ENCODE measurements around the gene CASZ1. TPM values are rescaled to one million over a fixed set of nuclear protein-coding genes. Genes with fewer than 3 reads are reported as not detected.

The CASZ1 gene
- polyA plus RNA-seq, 4 donors, result 13.5 to 23.0 (median 14.5) TPM

DNA sequence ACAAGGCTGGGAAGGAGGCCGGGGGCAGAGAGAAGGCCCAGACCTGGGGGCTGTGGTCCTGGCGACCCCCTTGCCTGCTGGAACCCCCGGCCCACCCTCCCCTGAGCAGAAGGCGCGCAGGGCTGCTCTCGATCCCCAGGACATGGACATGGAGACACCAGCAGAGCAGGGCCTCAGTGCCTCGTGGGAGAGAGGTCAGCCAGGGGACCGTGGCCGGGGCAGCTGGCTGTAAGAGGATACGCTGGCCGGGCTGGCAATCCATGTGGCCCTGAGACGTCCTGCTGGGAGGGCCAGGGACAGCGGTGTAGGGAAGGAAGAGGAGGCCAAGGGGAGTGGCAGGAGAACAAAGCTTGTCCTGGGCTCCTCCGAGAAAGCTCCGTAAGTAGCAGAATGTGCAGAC is 132.2 kb downstream of the CASZ1 start:
- no peak for DNase-seq
- peak overlapping the region in 1 of 3 donors; percentile 38 for H3K27ac ChIP-seq (ENCODE audit: low read depth in 1 of 3, low read length in 2 of 3)
- H3K4me1 ChIP-seq (ENCODE audit: control insufficient read depth in 3 of 3, insufficient read depth in 2 of 3, low read depth in 1 of 3, low read length in 2 of 3), result peaks cover 0 to 33% (median 0%) of the 10 kb centered on the region in 3 donors
- WGBS, 3 donors, result 71 to 89% (median 85%) methylated on average over 15 of the region's 15 CpGs
- H3K9me3 ChIP-seq (ENCODE audit: control insufficient read depth in 2 of 2, insufficient read depth in 1 of 2, low read depth in 1 of 2, low read length in 1 of 2), result no peaks in the 10 kb centered on the region
- no peak for FAIRE-seq
- peaks cover 2 to 80% (median 22%) of the 10 kb centered on the region in 3 donors for H3K36me3 ChIP-seq (ENCODE audit: control insufficient read depth in 3 of 3, insufficient read depth in 2 of 3, low read depth in 1 of 3, low read length in 3 of 3)
- no peak overlapping the region for H3K4me3 ChIP-seq (ENCODE audit: low read depth in 1 of 3, low read length in 3 of 3)
- H3K27me3 ChIP-seq (ENCODE audit: control insufficient read depth in 3 of 3, insufficient read depth in 3 of 3, low read length in 3 of 3), result no peaks in the 10 kb centered on the region

DNA sequence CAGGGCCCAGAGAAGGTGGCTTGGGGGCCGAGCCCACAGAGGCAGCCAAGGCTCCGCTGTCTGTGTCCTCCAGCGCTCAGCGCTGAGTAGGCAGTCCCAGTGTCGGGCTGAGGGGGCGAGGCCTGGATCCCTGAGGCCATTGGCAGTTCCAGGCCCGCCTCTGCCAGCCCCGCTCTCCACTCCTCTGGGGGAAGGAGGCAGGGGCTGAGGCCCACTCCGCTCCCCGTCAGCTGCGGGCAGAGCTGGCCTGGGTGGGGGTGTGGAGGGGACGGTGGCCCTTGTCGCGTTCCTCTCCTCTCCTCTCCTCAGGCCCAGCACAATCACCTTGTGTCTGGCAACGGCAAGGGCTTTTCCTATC is 132.8 kb downstream of the CASZ1 start:
- Histone ChIP-seq H3K36me3 (ENCODE audit: control insufficient read depth in 3 of 3, insufficient read depth in 2 of 3, low read depth in 1 of 3, low read length in 3 of 3) (peaks cover 2 to 80% (median 22%) of the 10 kb centered on the region in 3 donors), H3K27me3 (ENCODE audit: control insufficient read depth in 3 of 3, insufficient read depth in 3 of 3, low read length in 3 of 3) (no peaks in the 10 kb centered on the region), H3K4me1 (ENCODE audit: control insufficient read depth in 3 of 3, insufficient read depth in 2 of 3, low read depth in 1 of 3, low read length in 2 of 3) (peaks cover 0 to 29% (median 0%) of the 10 kb centered on the region in 3 donors), H3K27ac (ENCODE audit: low read depth in 1 of 3, low read length in 2 of 3) (peak overlapping the region in 1 of 3 donors; percentile 38), H3K9me3 (ENCODE audit: control insufficient read depth in 2 of 2, insufficient read depth in 1 of 2, low read depth in 1 of 2, low read length in 1 of 2) (no peaks in the 10 kb centered on the region), H3K4me3 (ENCODE audit: low read depth in 1 of 3, low read length in 3 of 3) (no peak overlapping the region)
- WGBS, 3 donors, result 60 to 86% (median 67%) methylated on average over 13 to 15 of the region's 15 CpGs
- no peak for FAIRE-seq
- DNase-seq, result peak in 1 of 2 donors; percentile 69

DNA sequence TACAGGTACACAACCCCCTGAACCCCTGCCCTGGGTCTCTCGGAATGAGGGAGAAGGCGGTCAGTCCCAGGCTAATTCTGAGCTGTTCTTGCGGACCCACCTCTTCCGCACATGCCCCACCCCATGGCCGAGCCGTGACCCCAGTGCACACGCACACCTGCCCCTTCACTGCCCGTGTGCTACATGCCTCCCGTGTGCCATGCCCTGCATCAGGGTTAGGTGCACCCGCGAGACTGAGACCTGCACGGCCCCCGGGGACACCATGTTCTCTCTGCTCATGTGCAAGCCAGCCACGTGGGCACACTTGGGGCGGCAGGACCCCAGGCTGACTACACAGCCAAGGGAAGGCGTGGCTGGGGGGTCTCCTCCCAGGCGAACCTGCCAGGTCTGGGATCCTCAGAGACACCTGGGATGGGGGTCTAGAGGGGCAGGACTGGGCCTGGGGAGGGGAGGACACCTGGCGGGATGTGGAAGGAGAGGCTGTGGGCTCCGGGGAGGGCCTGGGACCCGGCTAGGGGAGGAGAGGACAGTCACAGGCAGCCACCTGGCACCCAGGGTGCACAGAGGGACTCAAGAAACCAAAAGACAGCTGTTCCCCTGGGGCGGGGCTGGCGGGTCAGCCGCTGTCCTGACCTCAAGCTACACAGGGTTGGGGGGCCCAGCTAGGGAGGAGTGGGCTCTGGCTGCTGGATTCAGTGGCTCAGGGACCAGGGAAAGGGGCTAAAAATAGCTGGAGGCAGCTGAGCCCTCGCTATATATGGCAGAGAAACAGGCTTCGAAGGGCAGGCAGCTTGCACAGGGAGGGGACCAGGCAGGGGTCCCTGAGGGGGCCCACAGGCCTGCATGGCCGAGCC is 133.4 kb downstream of the CASZ1 start:
- DNase-seq (no peak), FAIRE-seq (no peak)
- H3K9me3 ChIP-seq (ENCODE audit: control insufficient read depth in 2 of 2, insufficient read depth in 1 of 2, low read depth in 1 of 2, low read length in 1 of 2), result no peaks in the 10 kb centered on the region
- peaks cover 0 to 81% (median 23%) of the 10 kb centered on the region in 3 donors for H3K36me3 ChIP-seq (ENCODE audit: control insufficient read depth in 3 of 3, insufficient read depth in 2 of 3, low read depth in 1 of 3, low read length in 3 of 3)
- no peaks in the 10 kb centered on the region for H3K27me3 ChIP-seq (ENCODE audit: control insufficient read depth in 3 of 3, insufficient read depth in 3 of 3, low read length in 3 of 3)
- peak overlapping the region in 1 of 3 donors; percentile 21 for H3K27ac ChIP-seq (ENCODE audit: low read depth in 1 of 3, low read length in 2 of 3)
- peaks cover 0 to 23% (median 0%) of the 10 kb centered on the region in 3 donors for H3K4me1 ChIP-seq (ENCODE audit: control insufficient read depth in 3 of 3, insufficient read depth in 2 of 3, low read depth in 1 of 3, low read length in 2 of 3)
- no peak overlapping the region for H3K4me3 ChIP-seq (ENCODE audit: low read depth in 1 of 3, low read length in 3 of 3)
- 74 to 88% (median 86%) methylated on average over 26 of the region's 26 CpGs for WGBS, 3 donors

DNA sequence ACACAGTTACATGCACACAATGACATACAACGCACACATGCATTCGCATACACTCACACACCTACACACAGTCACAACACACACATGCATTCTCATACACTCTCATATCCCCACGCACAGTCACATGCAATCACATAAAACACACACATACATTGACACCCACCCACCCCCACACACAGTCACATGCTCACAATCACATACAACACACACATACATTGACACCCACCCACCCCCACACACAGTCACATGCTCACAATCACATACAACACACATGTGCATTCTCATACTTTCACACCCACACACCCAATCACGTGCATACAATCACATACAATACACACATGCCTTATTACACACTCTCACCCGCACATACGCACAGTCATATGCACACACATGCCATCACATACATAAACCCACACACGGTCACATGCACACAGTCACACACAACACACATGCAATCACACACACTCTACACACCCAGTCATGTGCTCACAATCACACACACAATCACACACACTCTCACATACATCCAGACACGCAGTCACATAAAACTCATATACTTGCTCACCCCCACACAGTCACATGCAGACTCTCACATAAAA is 134.3 kb downstream of the CASZ1 start:
- no peak overlapping the region for H3K4me3 ChIP-seq (ENCODE audit: low read depth in 1 of 3, low read length in 3 of 3)
- H3K27me3 ChIP-seq (ENCODE audit: control insufficient read depth in 3 of 3, insufficient read depth in 3 of 3, low read length in 3 of 3), result no peaks in the 10 kb centered on the region
- no peak for DNase-seq
- H3K9me3 ChIP-seq (ENCODE audit: control insufficient read depth in 2 of 2, insufficient read depth in 1 of 2, low read depth in 1 of 2, low read length in 1 of 2), result no peaks in the 10 kb centered on the region
- H3K27ac ChIP-seq (ENCODE audit: low read depth in 1 of 3, low read length in 2 of 3), result no peak overlapping the region
- H3K4me1 ChIP-seq (ENCODE audit: control insufficient read depth in 3 of 3, insufficient read depth in 2 of 3, low read depth in 1 of 3, low read length in 2 of 3), result peaks cover 0 to 19% (median 0%) of the 10 kb centered on the region in 3 donors
- peaks cover 0 to 83% (median 24%) of the 10 kb centered on the region in 3 donors for H3K36me3 ChIP-seq (ENCODE audit: control insufficient read depth in 3 of 3, insufficient read depth in 2 of 3, low read depth in 1 of 3, low read length in 3 of 3)
- FAIRE-seq, result no peak
- 96 to 98% (median 96%) methylated on average over 8 of the region's 8 CpGs for WGBS, 3 donors

DNA sequence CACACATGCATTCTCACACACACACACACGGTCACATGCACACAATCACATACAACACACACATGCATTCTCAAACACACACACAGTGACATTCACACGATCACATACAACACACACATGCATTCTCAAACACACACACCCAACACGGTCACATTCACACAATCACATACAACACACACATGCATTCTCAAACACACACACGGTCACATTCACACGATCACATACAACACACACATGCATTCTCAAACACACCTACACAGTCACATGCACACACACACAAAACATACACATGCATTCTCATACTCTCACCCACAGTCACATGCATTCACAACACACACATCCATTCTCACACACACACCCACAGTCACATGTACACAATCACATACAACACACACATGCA is 135.0 kb downstream of the CASZ1 start:
- Histone ChIP-seq H3K4me3 (ENCODE audit: low read depth in 1 of 3, low read length in 3 of 3) (no peak overlapping the region), H3K9me3 (ENCODE audit: control insufficient read depth in 2 of 2, insufficient read depth in 1 of 2, low read depth in 1 of 2, low read length in 1 of 2) (no peaks in the 10 kb centered on the region), H3K27ac (ENCODE audit: low read depth in 1 of 3, low read length in 2 of 3) (no peak overlapping the region), H3K4me1 (ENCODE audit: control insufficient read depth in 3 of 3, insufficient read depth in 2 of 3, low read depth in 1 of 3, low read length in 2 of 3) (peaks cover 0 to 17% (median 0%) of the 10 kb centered on the region in 3 donors), H3K27me3 (ENCODE audit: control insufficient read depth in 3 of 3, insufficient read depth in 3 of 3, low read length in 3 of 3) (no peaks in the 10 kb centered on the region), H3K36me3 (ENCODE audit: control insufficient read depth in 3 of 3, insufficient read depth in 2 of 3, low read depth in 1 of 3, low read length in 3 of 3) (peaks cover 0 to 83% (median 24%) of the 10 kb centered on the region in 3 donors)
- 94 to 96% (median 95%) methylated on average over 5 of the region's 5 CpGs for WGBS, 3 donors
- no peak for DNase-seq
- FAIRE-seq, result no peak

DNA sequence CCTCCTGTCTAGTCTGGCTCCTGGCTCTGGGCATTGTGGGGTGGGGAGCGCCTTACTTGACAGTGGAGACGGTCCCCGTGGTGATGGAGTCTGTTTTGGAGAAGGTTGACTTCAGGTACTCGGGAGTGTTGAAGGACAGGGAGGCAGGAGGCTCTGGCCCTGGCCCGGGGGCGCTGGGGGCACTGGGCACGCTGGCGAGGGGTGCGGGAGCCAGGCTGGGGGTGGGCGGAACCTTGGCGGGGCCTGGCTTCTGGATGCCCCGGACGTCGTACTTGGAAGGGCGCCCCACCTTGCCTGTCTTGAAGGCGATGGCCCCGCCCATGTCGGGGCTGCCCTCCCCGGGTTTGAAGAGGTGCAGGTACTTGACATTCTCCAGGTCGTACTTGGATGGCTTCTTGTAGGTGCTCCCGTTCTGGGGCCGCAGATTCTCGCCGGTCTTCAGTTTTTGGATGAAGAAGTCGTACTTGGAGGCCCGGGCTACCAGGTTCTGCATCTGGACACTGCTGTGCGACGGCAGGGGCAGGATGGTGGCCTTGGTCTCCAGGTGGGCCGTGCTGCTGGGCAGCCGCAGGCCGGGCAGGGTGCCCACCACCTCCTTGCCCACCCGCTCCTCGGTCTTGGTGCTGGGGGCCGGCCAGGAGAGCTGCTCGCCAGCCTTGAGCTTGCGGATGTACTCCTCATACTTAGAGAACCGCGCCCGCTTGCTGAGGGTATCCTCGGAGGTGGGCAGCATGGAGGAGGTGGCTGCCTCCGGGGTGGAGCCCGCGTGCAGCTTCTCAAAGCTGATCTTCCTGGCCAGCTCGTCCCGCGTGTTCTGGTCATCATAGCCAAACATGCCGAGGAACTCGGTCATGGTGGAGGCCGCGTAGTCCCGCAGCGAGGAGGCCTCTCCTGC is 136.6 kb downstream of the CASZ1 start:
- DNase-seq, result no peak
- no peak overlapping the region for H3K4me3 ChIP-seq (ENCODE audit: low read depth in 1 of 3, low read length in 3 of 3)
- H3K27ac ChIP-seq (ENCODE audit: low read depth in 1 of 3, low read length in 2 of 3), result no peak overlapping the region
- peaks cover 0 to 83% (median 16%) of the 10 kb centered on the region in 3 donors for H3K36me3 ChIP-seq (ENCODE audit: control insufficient read depth in 3 of 3, insufficient read depth in 2 of 3, low read depth in 1 of 3, low read length in 3 of 3)
- no peak for FAIRE-seq
- H3K27me3 ChIP-seq (ENCODE audit: control insufficient read depth in 3 of 3, insufficient read depth in 3 of 3, low read length in 3 of 3), result no peaks in the 10 kb centered on the region
- H3K9me3 ChIP-seq (ENCODE audit: control insufficient read depth in 2 of 2, insufficient read depth in 1 of 2, low read depth in 1 of 2, low read length in 1 of 2), result no peaks in the 10 kb centered on the region
- H3K4me1 ChIP-seq (ENCODE audit: control insufficient read depth in 3 of 3, insufficient read depth in 2 of 3, low read depth in 1 of 3, low read length in 2 of 3), result peaks cover 0 to 17% (median 0%) of the 10 kb centered on the region in 3 donors
- WGBS, 3 donors, result 89 to 92% (median 89%) methylated on average over 49 to 52 of the region's 52 CpGs

DNA sequence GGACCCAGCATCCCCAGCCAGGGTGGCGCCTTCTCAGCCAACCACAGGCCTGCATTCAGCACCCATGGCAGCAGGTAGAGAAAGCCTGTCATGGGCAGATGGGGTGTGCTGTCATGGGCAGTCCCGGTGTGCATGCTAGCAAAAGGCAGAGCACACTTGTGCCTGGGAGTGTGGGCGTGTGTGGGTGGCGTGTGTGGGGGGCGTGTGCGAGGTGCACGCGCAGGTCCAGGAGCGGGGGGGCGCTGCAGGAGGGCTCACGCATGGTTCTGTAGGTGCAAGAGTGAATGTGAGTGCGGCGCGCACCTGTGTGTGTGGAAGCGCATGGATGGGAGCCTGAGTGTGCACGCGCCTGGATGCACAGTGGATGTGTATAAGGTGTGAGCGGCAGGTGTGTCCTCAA is 137.2 kb downstream of the CASZ1 start:
- no peak for FAIRE-seq
- H3K4me3 ChIP-seq (ENCODE audit: low read depth in 1 of 3, low read length in 3 of 3), result no peak overlapping the region
- WGBS, 3 donors, result 93 to 98% (median 96%) methylated on average over 18 of the region's 18 CpGs
- H3K27me3 ChIP-seq (ENCODE audit: control insufficient read depth in 3 of 3, insufficient read depth in 3 of 3, low read length in 3 of 3), result no peaks in the 10 kb centered on the region
- no peak overlapping the region for H3K27ac ChIP-seq (ENCODE audit: low read depth in 1 of 3, low read length in 2 of 3)
- H3K36me3 ChIP-seq (ENCODE audit: control insufficient read depth in 3 of 3, insufficient read depth in 2 of 3, low read depth in 1 of 3, low read length in 3 of 3), result peaks cover 2 to 83% (median 13%) of the 10 kb centered on the region in 3 donors
- DNase-seq, result no peak
- peaks cover 0 to 16% (median 0%) of the 10 kb centered on the region in 3 donors for H3K4me1 ChIP-seq (ENCODE audit: control insufficient read depth in 3 of 3, insufficient read depth in 2 of 3, low read depth in 1 of 3, low read length in 2 of 3)
- no peaks in the 10 kb centered on the region for H3K9me3 ChIP-seq (ENCODE audit: control insufficient read depth in 2 of 2, insufficient read depth in 1 of 2, low read depth in 1 of 2, low read length in 1 of 2)
